UCSD-AML1 (cell line): ENCODE data around the gene ABI2.
"Not testable (repeated sequence)": the region's sequence is repeated elsewhere in the genome, so short reads cannot be mapped to it uniquely, and the experiment has no call there.

Source experiments
- DNase-seq: peaks from one replicate; lab custom pipeline; 2025; ENCODE audit not compliant: unreplicated experiment; lab: John Stamatoyannopoulos, UW

ABI2 gene

DNA sequence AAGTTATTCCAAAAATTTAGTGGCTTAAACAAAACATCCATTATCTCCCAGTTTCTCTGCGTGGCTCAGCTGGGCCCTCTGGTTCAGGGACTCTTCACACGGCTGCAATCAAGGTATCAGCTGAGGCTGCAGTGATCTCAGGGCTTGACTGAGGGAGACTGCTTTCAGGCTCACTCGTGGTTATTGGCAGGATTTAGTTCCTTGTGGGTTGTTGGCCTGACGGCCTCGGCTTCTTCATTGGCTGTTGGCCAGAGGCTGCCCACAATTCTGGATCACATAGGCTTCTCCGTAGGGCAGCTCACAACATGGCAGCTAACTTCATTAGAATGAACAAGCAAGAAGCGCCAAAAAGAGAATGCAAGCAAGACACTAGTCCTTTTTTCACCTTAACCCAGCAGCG lies 90.1 kb downstream of the ABI2 start:
- DNase-seq = no peak

DNA sequence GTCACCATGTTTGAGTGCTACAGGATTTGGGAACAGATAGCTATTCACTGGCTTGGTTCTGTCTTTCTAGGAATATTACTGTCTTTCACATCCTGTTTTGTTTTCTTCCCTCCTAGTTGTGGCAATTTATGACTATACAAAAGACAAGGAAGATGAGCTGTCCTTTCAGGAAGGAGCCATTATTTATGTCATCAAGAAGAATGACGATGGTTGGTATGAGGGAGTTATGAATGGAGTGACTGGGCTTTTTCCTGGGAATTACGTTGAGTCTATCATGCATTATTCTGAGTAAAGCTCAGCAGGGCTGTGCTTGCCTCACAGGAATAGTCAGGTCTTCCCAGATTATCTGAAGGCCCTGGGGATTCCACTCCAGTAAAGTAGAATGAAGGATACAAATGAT lies 98.9 kb downstream of the ABI2 start:
- DNase-seq = no peak

GRCh38 chr2:203429643-203430042 lies 101.4 kb downstream of the ABI2 start:
- DNase-seq = not testable (repeated sequence)

DNA sequence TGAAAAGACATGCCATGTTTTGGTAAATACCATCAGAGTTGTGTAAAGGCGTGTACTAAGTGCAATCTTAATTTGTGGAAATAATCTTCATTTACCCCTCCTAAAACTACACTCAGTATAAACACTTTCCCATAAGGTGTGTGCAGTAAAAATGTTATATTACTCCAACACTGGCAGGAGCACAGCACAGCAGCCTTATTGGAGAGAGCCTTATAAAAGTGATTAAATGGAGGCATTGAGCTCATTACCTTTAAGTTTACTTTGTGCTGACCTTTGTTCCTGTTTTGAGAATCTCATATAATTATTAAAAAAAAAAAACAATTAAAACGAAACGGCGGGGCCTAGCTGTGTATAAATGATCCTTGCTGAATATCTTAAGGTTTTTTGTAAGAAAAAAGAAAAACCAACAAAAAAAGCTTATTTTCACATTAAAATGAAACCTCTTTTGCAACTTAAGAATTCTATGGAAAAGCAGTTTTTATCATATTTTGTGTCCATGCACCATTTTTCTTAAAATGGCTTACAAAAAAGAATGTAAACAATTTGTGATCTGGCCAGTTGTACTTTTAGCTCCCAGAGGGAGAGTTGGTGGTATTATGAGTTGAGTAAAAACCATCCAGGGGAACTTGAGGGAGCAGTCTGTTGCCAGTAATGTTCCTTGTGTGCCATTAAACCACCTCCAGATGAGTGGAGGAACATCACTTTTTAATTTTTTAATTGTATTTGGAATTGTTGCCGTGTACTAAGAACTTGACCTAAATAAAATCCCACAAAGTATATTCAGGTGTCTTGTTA lies 103.4 kb downstream of the ABI2 start:
- no peak for DNase-seq

GRCh38 chr2:203432811-203433210 lies 104.6 kb downstream of the ABI2 start:
- no peak for DNase-seq

- DNase-seq = no peak
Measured at GRCh38 chr2:203436496-203436895, 108.3 kb downstream of the ABI2 start.

DNA sequence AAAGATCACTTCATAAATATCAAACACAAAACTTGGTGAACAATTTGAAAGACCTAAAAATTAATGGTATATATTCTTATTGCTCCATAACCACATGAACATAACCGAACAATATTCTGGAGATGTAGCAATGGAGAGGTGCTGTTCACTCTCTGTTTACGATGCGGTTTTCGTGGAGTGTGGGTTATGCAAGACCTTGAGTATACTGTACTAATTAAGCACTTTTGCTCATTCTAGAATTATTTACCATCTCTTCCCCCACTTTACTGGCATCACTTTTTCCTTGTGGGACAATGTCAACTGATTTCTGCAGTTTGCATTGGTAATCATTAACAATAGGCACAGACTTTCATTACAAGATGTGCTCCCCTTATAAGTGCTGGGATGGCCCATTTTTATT lies 109.3 kb downstream of the ABI2 start:
- no peak for DNase-seq

GRCh38 chr2:203438528-203438927 lies 110.3 kb downstream of the ABI2 start:
- DNase-seq = no peak

DNA sequence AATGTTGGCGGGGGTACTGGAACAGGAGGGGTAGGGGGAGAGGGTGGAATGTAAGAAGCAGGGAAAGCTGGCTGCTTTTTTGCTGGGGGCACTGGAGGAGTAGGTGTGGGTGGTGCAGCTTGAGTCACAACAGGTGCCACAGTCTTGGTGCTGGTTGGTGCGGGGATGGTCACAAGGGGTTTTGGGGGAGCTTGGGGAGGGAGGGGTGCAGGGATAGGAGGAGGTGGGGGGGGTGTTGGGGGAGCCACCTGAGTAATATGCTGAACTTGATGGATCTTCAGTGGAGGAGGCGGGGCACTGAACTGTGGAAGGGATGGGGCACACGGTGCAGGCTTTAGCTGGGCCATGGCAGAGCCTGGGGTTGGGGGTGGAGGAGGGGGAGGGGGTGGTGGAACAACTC lies 112.5 kb downstream of the ABI2 start:
- no peak for DNase-seq

DNA sequence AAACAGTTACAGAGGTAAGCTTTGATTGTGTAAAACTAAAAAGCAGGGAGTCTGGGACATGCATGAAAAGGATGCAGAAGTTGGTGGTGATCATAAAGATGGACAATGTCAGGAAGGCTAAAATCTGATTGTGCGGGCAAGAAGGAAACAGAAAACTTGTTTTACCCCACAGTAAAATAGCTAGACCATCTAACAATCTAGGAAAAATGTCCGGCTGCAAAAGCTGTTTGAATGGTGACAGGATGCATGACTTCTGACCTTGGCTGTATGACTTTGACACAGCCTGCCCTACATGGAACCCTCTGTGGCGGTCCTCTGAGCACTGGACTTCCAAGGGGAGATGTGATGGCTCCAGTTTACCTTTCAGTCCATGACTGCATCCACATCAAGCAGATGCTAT lies 113.3 kb downstream of the ABI2 start:
- no peak for DNase-seq

DNA sequence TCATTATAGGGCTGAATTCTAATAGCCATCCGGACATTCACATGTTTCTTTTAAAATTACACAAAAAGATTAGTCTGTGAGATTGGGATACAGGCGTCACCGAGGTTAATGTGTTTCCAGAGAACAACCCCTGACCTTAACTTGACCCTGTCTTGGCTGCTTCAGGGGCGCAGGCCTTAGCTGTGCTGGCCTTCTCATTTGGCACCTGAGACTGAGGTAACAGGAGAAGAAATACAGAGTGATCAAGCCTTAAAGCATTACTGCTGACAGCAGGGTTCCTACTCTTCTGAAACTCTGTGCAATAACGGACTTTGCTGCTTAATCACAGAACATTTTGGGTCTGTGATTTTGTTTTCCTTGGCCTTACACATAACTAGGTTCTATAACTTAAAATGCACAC lies 114.3 kb downstream of the ABI2 start:
- DNase-seq = no peak

DNA sequence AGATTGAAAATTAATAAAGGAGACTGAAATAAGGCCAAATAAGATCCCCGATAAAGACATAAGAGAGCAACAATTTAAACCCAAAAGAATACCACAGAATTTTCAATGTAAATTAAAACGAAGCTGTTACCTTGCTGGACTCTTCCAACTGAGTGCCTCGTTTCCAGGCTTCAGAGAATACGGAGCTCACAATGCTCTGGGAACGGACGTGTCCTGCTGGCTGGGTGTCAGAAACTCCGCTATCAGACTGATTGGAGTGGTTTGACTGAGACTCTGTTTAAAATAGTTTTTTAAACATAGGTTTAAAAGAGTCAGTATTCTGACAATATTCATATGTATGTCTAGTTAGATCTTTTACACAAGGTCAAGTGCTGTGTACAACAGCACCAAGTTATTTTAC lies 116.5 kb downstream of the ABI2 start:
- no peak for DNase-seq

- DNase-seq = no peak
Measured at GRCh38 chr2:203446071-203446481, 117.9 kb downstream of the ABI2 start.

GRCh38 chr2:203446780-203447179 lies 118.6 kb downstream of the ABI2 start:
- no peak for DNase-seq

GRCh38 chr2:203450561-203450960 lies 122.4 kb downstream of the ABI2 start:
- DNase-seq = no peak

GRCh38 chr2:203451011-203451410 lies 122.8 kb downstream of the ABI2 start:
- no peak for DNase-seq

DNA sequence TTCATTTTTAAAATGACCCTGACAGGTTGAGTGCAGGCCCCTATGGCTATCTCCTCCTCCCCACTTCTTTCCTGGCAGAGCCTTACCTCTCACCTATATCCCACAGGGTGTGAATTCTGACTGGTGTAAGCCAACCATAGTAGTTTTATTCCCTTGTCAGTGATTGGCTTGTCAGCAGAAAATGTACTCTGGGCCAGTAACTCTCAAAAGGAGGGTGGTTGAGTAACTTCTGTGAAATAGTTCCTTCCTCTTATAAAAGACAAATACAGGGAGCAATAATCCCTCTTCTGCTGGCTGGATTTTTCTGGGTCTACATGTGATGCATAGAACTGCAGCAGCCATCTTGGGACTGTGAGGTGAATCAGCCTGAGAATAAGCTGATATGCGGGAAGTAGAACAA lies 123.5 kb downstream of the ABI2 start:
- no peak for DNase-seq

GRCh38 chr2:203453858-203454451 lies 125.8 kb downstream of the ABI2 start:
- DNase-seq = no peak

GRCh38 chr2:203455209-203455608 lies 127.0 kb downstream of the ABI2 start:
- no peak for DNase-seq

GRCh38 chr2:203461746-203462145 lies 133.6 kb downstream of the ABI2 start:
- DNase-seq = no peak

DNA sequence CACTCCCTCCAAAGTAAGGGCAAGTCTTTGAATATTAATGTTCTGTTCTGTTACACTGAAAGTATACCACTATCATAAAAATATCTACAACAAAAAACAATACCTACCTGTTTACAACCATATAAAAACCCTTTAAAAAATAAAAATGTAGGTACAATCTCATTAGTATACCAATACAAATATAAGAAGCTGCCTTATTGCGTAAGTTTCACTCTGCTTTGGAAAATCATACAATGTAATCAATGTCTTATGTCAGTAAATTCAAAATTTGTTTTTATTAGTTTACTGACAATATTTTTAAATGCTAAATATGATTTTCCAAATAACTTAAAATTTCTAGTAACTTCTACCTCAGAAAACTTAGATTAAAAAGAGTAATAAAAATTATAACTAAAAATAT lies 134.1 kb downstream of the ABI2 start:
- no peak for DNase-seq

GRCh38 chr2:203463266-203463678 lies 135.1 kb downstream of the ABI2 start:
- DNase-seq = no peak

- no peak for DNase-seq
Measured at GRCh38 chr2:203469546-203469945, 141.4 kb downstream of the ABI2 start.
